ENCODE results near the gene EXD3. TPM values are rescaled to one million over a fixed set of nuclear protein-coding genes. Genes with fewer than 3 reads are reported as not detected.

EXD3 gene
- total RNA-seq, 1 donor: 7.3 TPM

DNA sequence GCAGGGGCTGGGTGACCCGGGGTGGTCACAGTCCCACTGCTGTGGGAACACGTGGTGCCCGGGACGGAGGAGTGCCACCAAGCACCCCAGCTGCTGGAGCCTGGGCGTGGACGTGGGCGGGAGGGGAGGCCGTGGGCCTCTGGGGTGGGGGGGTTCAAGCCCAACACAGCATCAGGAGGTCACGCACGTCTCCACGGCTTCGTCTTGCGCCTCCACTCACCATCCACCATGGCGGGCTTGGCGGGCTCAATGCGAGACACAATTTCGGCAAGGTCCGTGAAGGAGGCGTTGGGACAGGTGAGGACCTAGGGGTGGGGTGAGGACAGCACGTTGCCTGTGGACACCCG is 38.3 kb upstream of the EXD3 start:
- DNase-seq (ENCODE audit: low read depth): no peak
- no peak overlapping the region for H3K4me3 ChIP-seq (ENCODE audit: low read depth, low read length)
- TF ChIP-seq, protein P1, sequence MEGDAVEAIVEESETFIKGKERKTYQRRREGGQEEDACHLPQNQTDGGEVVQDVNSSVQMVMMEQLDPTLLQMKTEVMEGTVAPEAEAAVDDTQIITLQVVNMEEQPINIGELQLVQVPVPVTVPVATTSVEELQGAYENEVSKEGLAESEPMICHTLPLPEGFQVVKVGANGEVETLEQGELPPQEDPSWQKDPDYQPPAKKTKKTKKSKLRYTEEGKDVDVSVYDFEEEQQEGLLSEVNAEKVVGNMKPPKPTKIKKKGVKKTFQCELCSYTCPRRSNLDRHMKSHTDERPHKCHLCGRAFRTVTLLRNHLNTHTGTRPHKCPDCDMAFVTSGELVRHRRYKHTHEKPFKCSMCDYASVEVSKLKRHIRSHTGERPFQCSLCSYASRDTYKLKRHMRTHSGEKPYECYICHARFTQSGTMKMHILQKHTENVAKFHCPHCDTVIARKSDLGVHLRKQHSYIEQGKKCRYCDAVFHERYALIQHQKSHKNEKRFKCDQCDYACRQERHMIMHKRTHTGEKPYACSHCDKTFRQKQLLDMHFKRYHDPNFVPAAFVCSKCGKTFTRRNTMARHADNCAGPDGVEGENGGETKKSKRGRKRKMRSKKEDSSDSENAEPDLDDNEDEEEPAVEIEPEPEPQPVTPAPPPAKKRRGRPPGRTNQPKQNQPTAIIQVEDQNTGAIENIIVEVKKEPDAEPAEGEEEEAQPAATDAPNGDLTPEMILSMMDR (IDR thresholded peaks at IDR 0.05; ENCODE audit: insufficient read depth, low read depth, low read length): no peak

DNA sequence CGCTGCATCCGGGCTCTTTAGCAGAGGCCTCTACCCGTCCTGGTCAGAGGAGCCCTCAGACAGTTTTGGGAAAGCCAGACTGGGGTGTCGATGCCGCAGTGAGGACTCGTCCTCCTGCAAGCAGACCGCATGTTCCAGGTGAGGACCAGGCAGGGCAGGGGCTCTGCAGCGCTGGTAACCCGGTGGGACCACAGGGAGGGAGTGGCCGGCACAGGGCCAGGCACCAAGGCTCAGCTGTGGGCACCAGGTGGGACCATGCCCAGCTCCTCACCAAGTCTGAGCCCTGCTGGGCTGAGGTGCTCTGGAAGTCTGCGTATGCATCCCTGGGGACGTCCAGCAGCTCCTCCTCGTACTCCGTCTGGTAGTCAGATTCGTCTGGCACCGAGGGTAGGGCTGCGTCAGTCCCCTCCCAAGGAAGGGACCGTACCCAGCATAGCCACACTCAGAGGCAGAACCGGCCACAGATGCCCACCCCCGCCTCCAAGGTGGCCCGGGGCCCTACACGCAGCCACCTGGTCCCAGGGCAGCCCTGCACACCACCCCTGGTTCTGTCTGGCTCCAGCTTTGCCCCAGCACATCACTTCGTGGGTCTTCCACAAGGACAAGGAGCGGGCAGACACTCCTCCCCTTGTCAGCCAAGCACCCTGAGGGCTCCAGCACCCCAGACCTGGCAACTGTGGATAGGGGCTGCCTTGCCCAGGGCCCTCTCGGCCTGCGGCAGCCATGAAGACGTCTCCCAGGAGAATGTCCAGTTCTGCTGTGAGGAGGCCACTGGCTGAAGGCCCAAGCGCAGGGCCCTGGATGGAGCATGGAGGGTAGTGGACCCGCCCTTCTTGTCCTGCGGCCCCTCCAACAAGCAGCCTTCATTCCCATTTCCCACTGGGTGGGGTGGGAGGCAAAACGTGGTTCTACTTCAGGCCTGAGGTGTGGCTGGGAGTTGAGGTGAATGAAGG is 37.7 kb upstream of the EXD3 start:
- H3K4me3 ChIP-seq (ENCODE audit: low read depth, low read length): no peak overlapping the region
- TF ChIP-seq, protein P1 (IDR thresholded peaks at IDR 0.05; ENCODE audit: insufficient read depth, low read depth, low read length): no peak
- no peak for DNase-seq (ENCODE audit: low read depth)

DNA sequence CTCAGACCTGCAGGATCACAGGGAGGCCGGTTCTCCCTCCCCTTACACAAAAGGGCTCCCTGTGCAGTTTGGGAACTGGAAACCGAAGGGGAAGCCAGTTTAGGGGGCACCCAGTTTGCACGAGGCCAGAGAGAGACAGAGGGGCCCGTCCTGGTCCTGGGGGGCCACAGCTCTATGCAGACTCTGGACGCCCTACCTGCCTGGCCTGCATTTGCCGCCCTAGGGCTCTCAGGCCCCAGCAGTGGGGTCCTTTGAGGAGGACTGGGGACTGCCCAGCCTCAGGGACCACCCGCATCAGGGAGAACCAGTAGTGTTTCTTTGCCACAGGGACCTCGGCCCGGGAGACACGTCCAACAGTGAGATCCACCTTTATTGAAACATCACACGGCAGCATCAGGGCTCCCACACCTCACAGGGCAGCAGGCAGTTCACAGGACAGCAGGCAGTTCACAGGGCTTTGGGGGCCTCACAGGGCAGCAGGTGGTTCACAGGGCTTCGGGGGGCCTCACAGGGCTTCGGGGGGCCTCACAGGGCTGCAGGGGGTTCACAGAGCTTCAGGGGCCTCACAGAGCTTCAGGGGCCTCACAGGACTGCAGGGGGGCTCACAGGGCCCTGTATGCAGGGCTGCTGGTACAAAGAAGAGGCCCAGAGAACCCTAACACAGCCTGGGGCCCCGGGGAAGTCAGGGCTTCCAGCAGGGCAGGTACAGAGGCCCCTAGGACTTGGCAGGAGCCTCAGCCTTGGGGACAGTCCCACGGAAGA is 36.8 kb upstream of the EXD3 start:
- TF ChIP-seq, protein P1 (IDR thresholded peaks at IDR 0.05; ENCODE audit: insufficient read depth, low read depth, low read length): no peak
- H3K4me3 ChIP-seq (ENCODE audit: low read depth, low read length): peak overlapping the region; percentile 38
- no peak for DNase-seq (ENCODE audit: low read depth)

DNA sequence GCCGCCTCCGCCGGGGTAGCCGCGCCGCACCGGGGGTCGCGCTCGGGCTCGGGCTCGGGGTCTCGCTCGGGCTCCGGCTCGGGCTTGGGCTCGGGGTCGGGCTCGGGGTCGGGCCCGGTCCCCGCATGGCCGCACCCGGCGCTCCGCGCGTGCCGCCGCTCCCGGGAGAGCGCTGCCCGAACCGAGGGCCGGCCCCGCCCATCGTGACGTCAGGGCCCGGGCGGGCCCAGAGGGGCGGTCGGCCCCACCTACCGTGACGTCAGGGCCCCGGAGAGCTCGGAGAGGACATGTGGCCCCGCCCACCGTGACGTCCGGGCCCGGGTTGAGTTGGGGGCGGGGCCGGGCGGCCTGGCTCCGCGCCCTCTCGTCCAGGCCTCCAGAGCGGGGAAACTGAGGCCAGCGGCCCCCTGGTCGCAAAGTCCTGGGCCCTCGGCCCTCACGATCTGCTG is 36.2 kb upstream of the EXD3 start, which contains the start of gene NSMF:
NSMF (minus strand) TSS at position 183 of the 449 bp plus-strand sequence. CDS start 232 bp downstream, outside the sequence.
- TF ChIP-seq, protein P1 (IDR thresholded peaks at IDR 0.05; ENCODE audit: insufficient read depth, low read depth, low read length): no peak
- peak; percentile 94 for DNase-seq (ENCODE audit: low read depth)
- H3K4me3 ChIP-seq (ENCODE audit: low read depth, low read length): peak within 1 kb of the TSS; percentile 71

DNA sequence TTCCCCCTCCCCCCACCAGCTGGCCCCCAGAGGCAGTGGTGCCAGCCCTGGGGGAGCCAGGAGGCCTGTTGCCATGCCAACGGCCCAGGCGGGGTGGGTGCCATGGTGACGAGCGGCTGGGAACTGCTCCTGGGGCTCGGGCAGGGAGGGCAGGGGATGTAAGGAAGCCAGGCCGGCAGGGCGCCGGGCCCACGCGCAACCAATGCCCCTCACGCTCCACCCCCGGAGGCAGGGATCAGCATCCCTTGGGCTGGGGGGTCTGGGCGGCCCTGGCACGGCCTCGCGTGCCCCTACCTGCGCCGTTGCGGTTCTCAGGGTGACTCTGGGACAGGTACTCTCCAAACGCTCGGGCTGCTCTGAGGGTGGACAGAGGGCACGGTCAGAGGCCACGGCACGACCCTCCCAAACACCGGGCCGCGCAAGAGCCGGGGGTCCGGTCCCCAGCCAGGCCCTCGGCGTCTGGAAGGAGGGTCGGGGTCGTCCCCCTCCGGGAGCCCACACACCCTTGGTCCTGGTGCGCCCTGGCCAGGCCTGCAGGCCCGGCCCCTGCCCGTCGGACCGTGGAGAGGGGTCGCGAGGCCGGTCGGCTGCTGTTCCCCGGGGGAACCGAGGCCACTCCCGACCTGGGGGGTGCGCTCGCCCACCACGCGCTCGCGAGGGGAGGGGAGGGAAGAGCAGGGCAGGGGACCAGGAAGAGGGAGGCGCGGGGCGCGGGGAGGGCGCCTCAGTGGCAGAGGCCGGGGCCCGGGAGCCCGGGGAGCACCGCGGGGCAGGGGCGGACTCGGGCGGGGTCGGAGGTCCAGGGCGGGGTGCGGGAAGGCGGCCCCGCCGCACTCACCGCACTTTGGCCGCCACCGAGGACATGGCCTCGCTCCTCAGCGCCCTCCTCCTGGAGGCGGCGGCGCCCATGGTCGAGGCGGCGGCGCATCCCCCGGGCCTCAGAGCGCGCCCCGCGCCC is 35.5 kb upstream of the EXD3 start:
- DNase-seq (ENCODE audit: low read depth): no peak
- TF ChIP-seq, protein P1 (IDR thresholded peaks at IDR 0.05; ENCODE audit: insufficient read depth, low read depth, low read length): no peak
- peak overlapping the region; percentile 71 for H3K4me3 ChIP-seq (ENCODE audit: low read depth, low read length)
